AG08396 (cell line): ENCODE data around the gene LRRC15.

ENCODE experiments used
- DNase-seq: peaks from one replicate; pipeline ENCODE4 v3.0.0; 2012; ENCODE audit warnings: low spot score, mixed read lengths

Gene LRRC15

DNA sequence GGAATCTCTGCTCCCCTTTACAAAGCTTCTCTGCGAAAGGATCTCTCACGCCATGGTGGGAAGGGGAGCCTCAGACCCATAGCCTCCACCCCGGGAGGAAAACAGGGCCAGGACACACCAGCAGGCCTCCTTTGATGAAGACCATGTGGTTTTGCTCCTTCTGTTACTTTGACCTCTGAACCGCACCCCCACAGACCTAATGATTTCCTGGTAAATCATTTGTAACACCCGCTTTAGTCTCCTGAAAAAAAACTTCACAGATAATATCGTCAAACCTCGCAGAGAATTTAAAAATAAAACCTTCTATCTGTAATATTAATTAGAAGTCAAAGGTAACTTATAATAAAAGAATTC, 36.7 kb downstream of the LRRC15 start:
- no peak for DNase-seq

- DNase-seq = peak; percentile 82
Measured at GRCh38 chr3:194330579-194330978, 39.0 kb downstream of the LRRC15 start.

DNA sequence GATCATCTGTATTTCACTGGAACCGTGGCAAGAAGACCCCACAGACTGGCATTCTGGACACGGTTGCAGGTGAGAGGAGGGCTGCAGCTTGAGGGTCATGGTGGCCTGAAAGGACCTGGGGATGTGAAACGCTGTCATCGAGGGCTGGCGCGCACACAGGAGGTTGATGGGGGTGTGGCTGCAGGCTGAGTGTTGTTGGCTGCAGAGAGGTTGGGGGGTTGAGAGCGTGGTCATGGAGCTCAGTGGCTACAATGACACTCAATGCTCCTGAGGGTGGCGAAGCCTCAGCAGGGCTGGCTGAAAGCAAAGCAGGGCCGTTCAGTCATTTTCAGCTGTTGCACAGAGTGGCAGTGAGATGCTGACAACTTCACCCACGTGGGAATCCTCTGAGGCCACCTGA, 39.4 kb downstream of the LRRC15 start:
- DNase-seq = peak; percentile 49

DNA sequence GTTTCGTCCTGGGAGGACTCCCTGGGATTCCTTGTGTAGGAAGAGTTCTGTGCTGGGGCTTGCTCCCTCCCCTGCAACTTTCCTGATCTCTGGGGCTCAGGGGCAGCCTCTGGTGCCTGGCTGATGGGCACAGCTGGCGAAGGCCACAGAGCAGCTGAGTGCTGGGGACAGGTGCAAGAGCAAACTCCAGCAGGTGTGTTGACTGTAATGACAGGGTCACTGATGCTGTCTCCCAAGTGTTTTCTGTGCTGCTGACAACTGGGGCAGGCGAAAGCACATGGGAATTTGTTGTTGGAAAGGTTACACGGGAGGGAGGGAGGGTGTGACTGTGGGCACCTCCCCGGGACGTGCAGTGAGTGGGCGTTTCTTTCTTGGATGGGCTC, 40.0 kb downstream of the LRRC15 start:
- DNase-seq = no peak

- no peak for DNase-seq
Measured at GRCh38 chr3:194328942-194329582, 40.5 kb downstream of the LRRC15 start.

DNA sequence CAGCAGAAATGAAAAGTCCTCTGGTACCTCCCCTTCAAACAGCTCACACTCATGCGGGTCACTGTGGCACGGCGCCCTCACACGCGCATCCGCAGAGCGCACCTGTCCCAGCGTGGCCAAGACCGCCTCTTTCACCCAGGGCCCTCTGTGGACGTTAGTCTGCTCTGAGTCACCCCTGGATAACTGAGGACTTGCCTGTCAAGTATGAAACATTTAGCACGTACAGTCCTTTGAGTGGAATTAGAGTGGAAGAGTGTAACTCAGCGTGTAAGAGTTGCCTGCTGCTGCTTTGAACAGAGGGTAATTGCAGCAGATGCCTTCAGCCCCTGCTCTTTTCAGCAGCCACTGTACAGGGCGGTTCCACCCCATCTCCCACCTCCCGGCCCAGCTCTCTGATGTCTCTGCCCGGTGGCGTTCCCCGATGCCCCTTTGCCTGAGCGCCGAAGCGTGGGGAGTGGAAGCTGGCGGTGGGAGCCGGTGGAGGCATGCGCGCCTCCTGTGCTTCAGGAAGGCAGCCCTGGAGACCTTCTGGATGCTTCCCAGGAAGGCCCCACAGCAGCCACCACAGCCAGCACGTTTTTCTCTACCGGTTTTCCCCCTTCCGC, 41.4 kb downstream of the LRRC15 start:
- peak; percentile 60 for DNase-seq

DNA sequence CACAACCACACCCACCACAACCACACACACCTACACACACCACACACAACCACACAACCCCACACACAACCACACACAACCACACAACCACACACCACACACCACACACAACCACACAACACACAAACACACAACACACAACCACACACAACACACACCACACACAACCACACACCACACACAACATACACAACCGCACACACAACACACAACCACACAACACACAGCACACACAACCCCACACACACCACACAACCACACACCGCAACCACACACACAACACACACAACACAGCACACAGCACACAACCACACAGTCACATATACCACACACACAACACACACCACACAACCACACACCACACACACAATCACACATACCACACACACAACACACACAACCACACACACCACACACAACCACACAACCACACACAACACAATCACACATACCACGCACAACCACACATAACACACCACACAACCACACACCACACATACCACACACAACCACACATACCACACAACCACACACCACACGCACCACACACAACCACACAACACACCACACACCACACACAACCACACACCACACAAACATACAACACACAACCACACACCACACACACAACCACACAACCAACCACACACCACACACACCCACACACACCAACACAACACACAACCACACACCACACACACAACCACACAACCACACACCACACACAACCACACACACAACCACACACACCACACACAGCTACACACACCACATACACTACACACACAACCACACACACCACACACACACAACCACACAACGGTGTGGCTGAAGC, 42.1 kb downstream of the LRRC15 start:
- DNase-seq = no peak

GRCh38 chr3:194326968-194327217, 42.6 kb downstream of the LRRC15 start:
- no peak for DNase-seq

- DNase-seq = no peak
Measured at GRCh38 chr3:194326192-194326967, 43.2 kb downstream of the LRRC15 start.

GRCh38 chr3:194325424-194326153, 44.0 kb downstream of the LRRC15 start:
- DNase-seq = no peak

DNA sequence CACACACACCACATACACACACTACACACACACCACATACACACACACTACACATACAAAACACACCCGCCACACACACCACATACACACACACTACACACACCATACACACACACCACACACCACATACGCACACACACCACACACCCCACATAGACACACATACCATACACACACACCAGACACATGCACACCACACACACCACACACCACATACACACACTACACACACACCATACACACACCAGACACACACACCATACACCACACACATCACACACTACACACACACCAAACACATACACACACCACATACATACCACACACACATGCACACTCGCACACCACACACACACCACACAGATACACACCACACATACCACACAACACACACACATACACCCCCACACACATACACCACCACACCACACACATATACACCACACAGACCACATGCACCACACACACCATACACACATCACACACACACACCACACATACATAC, 44.7 kb downstream of the LRRC15 start:
- DNase-seq = no peak

- DNase-seq = peak; percentile 74
Measured at GRCh38 chr3:194323785-194324735, 45.5 kb downstream of the LRRC15 start.

DNA sequence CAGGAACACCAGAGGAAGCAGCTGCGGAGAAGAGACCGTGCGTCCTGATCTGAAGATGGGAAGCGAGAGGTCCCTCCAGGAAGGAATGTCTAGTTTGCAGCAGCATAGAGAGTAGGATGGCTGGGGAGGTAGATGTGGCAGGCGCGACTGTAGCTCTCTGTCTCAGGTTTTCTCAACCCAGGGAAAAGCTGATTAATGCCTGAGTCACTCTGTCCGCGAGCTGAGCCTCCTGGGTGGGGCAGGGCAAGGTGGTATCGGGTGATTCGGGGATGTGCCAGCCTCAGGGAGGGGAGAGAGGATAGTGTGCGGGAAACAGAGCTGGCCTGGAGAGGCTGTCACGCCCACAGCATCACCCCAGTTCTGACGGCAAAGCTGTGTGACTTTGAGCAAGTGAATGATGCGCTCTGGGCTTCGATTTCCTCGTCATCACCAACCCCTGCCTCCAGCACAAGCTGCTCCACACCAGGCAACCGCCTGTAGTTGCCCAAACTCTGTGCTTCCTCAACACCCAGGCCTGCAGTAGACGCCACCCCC, 46.8 kb downstream of the LRRC15 start:
- DNase-seq = peak; percentile 67

GRCh38 chr3:194321693-194322640, 47.6 kb downstream of the LRRC15 start:
- no peak for DNase-seq

DNA sequence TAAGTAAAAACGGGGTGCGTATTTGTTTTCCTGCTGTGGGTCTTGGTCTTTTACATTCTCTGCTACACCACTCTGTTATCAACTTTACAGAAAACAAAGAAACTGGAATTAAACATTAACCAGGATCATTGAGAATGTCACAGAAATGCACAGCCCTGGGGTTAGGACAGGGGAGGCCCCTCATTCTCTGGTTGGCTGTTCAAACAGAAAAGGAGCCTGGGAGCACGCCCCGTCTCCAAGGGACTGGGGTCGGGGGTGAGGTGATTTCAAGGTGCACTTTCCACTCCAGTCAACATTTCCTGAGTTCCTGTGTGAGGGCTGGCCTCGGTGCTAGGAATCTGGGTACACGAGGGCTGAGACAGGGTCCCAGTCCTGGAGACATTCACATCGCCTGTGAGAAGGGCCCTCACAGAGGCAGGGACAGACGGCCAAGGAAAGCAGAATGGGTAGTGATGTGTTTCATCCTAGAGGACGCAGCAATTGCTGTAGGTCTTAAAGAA, 48.7 kb downstream of the LRRC15 start:
- no peak for DNase-seq

- DNase-seq = no peak
Measured at GRCh38 chr3:194320100-194320499, 49.4 kb downstream of the LRRC15 start.

GRCh38 chr3:194318511-194319161, 50.9 kb downstream of the LRRC15 start:
- no peak for DNase-seq

GRCh38 chr3:194316918-194317317, 52.6 kb downstream of the LRRC15 start:
- no peak for DNase-seq

DNA sequence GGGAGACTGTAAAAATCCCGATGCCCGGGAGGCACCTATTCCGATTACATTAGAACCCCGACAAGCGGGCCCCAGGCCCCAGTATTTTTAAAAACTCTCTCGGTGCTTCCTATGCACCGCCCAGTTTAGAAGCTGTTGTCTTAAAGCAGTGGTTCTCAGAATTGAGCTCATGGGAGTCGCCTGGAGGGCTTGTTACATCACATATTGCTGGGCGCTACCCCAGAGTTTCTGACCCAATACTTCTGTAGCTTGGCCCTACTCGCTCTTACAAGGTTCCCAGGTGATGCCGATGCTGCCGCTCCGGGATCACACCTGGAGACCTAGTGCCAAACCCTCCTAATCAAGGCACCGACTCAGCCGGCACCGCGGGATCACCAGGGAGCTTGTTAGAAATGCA, 53.6 kb downstream of the LRRC15 start:
- peak; percentile 57 for DNase-seq
